ENCODE measurements around the gene MED27.

The MED27 gene

GRCh38 chr9:131960851-131961495, 118.7 kb downstream of the MED27 start:
- Histone ChIP-seq H3K36me3 (ENCODE audit: control insufficient read depth in 2 of 2, insufficient read depth in 1 of 2, low read length in 2 of 2) (no peaks in the 10 kb centered on the region), H3K4me1 (ENCODE audit: control insufficient read depth, insufficient read depth, low read length) (peaks cover 6% of the 10 kb centered on the region), H3K4me3 (ENCODE audit: low read depth, low read length) (no peak overlapping the region), H3K27ac (ENCODE audit: extremely low read depth, low read depth, low read length) (no peak overlapping the region), H3K9me3 (ENCODE audit: control insufficient read depth, insufficient read depth, low read depth, low read length) (no peaks in the 10 kb centered on the region)
- TF ChIP-seq HOXA7 (CRISPR knock-in tag; IDR thresholded peaks at IDR 0.05; ENCODE audit: borderline replicate concordance) = no peak
- no peak for TF ChIP-seq MYNN (tag by site-specific recombination; IDR thresholded peaks at IDR 0.05; ENCODE audit: borderline replicate concordance)
- TF ChIP-seq ZNF704 (tag by site-specific recombination; IDR thresholded peaks at IDR 0.05) = no peak
- TF ChIP-seq TRIM28 (IDR thresholded peaks at IDR 0.05; ENCODE audit: borderline replicate concordance, low read length) = no peak
- no peak for TF ChIP-seq ZNF658 (tag by site-specific recombination; IDR thresholded peaks at IDR 0.05)
- no peak for TF ChIP-seq PRDM2 (tag by site-specific recombination; IDR thresholded peaks at IDR 0.05; ENCODE audit: borderline replicate concordance)
- no peak for TF ChIP-seq ZNF521 (tag by site-specific recombination; IDR thresholded peaks at IDR 0.05)
- TF ChIP-seq ZNF391 (tag by site-specific recombination; IDR thresholded peaks at IDR 0.05; ENCODE audit: borderline replicate concordance, low read depth) = no peak
- ChIA-PET POLR2A (no interaction called here), CTCF (interaction anchor here (0.5 to 0.8 kb wide), 2 partner anchors 9 to 205 kb away, joined by 3 to 6 read pairs; no protein-coding TSS in a partner anchor)

GRCh38 chr9:131960311-131960710, 119.4 kb downstream of the MED27 start:
- H3K36me3 ChIP-seq (ENCODE audit: control insufficient read depth in 2 of 2, insufficient read depth in 1 of 2, low read length in 2 of 2) = no peaks in the 10 kb centered on the region
- peaks cover 6% of the 10 kb centered on the region for H3K4me1 ChIP-seq (ENCODE audit: control insufficient read depth, insufficient read depth, low read length)
- H3K27ac ChIP-seq (ENCODE audit: extremely low read depth, low read depth, low read length) = no peak overlapping the region
- no peak overlapping the region for H3K4me3 ChIP-seq (ENCODE audit: low read depth, low read length)
- ChIA-PET POLR2A (no interaction called here), CTCF (no interaction called here)
- TF ChIP-seq ZNF48 (tag by site-specific recombination; IDR thresholded peaks at IDR 0.05) = no peak
- no peak for TF ChIP-seq BCL11A (tag by site-specific recombination; IDR thresholded peaks at IDR 0.05; ENCODE audit: low read depth)
- TF ChIP-seq ZNF707 (tag by site-specific recombination; IDR thresholded peaks at IDR 0.05) = no peak
- no peak for TF ChIP-seq ZNF132 (tag by site-specific recombination; IDR thresholded peaks at IDR 0.05; ENCODE audit: borderline replicate concordance)
- no peak for TF ChIP-seq ZNF548 (tag by site-specific recombination; IDR thresholded peaks at IDR 0.05)
- no peak for TF ChIP-seq PRDM1 (tag by site-specific recombination; IDR thresholded peaks at IDR 0.05)
- TF ChIP-seq ZBTB48 (tag by site-specific recombination; IDR thresholded peaks at IDR 0.05) = no peak
- no peak for TF ChIP-seq ZNF16 (tag by site-specific recombination; IDR thresholded peaks at IDR 0.05; ENCODE audit: low read depth)
- no peak for TF ChIP-seq ZNF624 (tag by site-specific recombination; IDR thresholded peaks at IDR 0.05)
- TF ChIP-seq ZBTB6 (tag by site-specific recombination; IDR thresholded peaks at IDR 0.05) = no peak
- TF ChIP-seq ZNF521 (tag by site-specific recombination; IDR thresholded peaks at IDR 0.05) = no peak
- no peak for TF ChIP-seq ZNF174 (tag by site-specific recombination; IDR thresholded peaks at IDR 0.05)
- no peak for TF ChIP-seq ZNF404 (tag by site-specific recombination; IDR thresholded peaks at IDR 0.05)
- no peak for TF ChIP-seq ZNF362 (tag by site-specific recombination; IDR thresholded peaks at IDR 0.05)
- TF ChIP-seq PATZ1 (tag by site-specific recombination; IDR thresholded peaks at IDR 0.05) = no peak
- no peaks in the 10 kb centered on the region for H3K9me3 ChIP-seq (ENCODE audit: control insufficient read depth, insufficient read depth, low read depth, low read length)

Measured in HEK293 (cell line).